Epithelial cell of proximal tubule (primary cell): ENCODE measurements around the gene ADPGK. TPM values are rescaled to one million over a fixed set of nuclear protein-coding genes. Genes with fewer than 3 reads are reported as not detected.
"Not testable (repeated sequence)": the region's sequence is repeated elsewhere in the genome, so short reads cannot be mapped to it uniquely, and the experiment has no call there.

ENCODE experiments used
- DNase-seq: peaks from one replicate; pipeline ENCODE4 v3.0.0-alpha.2; 2011; ENCODE audit warnings: low read depth
- H3K4me3 ChIP-seq: 2 replicates; pipeline ENCODE4 v1.5.1; 2011; ENCODE audit warnings: low read depth, mild to moderate bottlenecking, low read length
- total RNA-seq: library from RNA; depleted of rRNA; stranded (reverse); fragments of >200 nt; gene quantifications from 2 replicates; pipeline ENCODE4 v1.2.3, GENCODE V29; 2015
- TF ChIP-seq, protein P1 (sequence below): conservative IDR thresholded peaks from 2 replicates; pipeline ENCODE4 v1.5.1; 2012; ENCODE audit warnings: low read depth, mild to moderate bottlenecking, low read length

Gene ADPGK
- total RNA-seq, 1 donor from 2014 or later, result 48.8 TPM

DNA sequence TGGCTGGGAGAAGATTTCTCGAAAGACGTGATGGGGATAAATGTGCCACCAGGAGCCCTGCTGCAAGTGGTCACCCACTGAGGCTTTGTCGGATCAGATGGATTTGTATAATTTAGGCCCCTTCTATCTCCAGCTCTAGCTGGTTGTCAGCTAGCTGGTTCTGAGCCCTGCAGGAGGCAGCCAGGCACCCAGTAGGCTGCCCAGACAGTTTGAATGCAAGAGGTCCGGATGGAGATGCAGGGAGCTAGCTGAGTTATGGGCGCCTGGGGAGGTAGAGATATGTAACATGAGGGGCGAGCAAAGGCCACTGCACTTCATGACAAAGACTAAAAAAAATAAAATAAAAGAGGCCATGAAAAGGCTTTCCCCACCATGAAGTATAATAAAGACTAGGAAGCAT, 35.1 kb upstream of the ADPGK start:
- H3K4me3 ChIP-seq, result no peak overlapping the region
- TF ChIP-seq, protein P1, sequence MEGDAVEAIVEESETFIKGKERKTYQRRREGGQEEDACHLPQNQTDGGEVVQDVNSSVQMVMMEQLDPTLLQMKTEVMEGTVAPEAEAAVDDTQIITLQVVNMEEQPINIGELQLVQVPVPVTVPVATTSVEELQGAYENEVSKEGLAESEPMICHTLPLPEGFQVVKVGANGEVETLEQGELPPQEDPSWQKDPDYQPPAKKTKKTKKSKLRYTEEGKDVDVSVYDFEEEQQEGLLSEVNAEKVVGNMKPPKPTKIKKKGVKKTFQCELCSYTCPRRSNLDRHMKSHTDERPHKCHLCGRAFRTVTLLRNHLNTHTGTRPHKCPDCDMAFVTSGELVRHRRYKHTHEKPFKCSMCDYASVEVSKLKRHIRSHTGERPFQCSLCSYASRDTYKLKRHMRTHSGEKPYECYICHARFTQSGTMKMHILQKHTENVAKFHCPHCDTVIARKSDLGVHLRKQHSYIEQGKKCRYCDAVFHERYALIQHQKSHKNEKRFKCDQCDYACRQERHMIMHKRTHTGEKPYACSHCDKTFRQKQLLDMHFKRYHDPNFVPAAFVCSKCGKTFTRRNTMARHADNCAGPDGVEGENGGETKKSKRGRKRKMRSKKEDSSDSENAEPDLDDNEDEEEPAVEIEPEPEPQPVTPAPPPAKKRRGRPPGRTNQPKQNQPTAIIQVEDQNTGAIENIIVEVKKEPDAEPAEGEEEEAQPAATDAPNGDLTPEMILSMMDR, result no peak
- no peak for DNase-seq

DNA sequence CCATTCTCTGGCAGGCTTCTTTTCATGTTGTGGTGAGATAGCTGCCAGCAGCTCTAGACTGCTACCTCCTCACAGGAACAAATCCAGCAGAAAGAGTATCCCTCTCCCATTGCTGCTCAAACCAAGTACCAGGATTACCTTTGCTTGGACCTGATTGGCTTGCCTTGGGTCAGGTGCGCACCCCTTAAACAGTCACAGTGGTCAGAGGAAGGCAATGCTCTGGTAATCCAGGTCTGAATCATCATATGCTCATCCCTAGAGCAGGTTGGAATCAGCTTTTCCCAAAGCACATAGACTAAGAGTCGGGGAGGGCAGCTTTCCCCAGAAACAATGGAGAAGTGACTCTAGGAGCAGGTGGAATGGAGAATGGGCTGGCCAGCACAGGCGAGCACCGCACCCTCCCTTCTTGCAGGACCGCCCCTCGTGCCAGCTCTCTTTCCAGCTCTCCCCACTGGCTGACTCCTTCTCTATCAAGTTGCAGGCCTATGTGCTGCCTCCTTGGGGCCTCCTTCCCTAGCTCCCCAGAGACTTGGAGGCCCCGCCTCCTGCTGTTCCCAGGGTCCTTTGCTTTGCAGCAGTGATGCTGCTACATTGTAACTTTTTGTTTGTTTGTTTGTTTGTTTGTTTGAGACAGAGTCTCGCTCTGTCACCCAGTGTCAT, 29.9 kb upstream of the ADPGK start:
- TF ChIP-seq, protein P1, result no peak
- DNase-seq, result no peak
- H3K4me3 ChIP-seq, result no peak overlapping the region

DNA sequence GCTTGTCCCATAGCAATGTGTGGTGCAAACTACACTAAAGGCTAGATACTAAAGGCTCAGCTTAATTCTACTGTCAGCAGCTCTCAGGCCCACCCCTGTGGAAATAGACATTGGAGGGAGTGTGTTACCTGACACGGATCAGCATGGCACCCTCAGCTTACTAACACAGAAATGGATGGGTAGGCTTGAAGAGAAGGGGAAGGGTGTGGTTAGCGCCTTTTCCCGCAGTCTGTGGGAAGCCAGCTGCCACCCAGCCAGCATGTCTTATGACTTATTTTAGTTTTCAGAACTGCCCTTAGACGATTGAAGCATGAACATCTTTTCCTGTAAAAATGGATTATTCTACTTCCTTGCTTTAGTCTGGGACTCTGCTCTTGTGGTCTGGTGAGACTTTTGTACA, 25.8 kb upstream of the ADPGK start:
- DNase-seq, result no peak
- TF ChIP-seq, protein P1, result no peak
- H3K4me3 ChIP-seq, result no peak overlapping the region

DNA sequence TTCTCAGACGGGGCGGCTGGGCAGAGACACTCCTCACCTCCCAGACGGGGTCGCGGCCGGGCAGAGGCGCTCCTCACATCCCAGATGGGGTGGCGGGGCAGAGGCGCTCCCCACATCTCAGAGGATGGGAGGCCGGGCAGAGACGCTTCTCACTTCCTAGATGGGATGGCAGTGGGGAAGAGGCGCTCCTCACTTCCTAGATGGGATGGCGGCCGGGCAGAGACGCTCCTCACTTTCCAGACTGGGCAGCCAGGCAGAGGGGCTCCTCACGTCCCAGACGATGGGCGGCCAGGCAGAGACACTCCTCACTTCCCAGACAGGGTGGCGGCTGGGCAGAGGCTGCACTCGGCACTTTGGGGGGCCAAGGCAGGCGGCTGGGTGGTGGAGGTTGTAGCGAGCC, 23.8 kb upstream of the ADPGK start:
- H3K4me3 ChIP-seq, result not testable (repeated sequence)

DNA sequence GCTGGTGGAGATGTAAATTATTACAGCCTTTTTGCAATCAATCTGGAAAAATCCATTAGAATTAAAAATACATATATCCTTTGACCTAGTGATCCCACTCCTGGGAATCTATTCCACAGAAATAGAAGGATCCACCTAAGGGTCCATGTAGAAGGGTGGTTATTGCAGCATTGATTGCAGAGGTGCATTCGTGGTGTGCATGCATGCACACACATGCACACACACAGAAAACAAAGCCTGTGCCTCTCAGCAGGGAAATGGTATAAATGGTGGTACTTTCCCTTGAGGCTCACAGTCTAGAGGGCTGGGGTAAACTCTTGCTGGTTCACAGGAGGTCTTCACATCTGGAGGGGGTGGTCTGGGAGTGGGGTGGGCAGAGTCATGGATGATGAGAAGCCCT, 19.4 kb upstream of the ADPGK start:
- no peak overlapping the region for H3K4me3 ChIP-seq
- TF ChIP-seq, protein P1, result no peak
- DNase-seq, result no peak

More for the DNA sequence above, 23.8 kb upstream of the ADPGK start:
- not testable (repeated sequence) for DNase-seq

DNA sequence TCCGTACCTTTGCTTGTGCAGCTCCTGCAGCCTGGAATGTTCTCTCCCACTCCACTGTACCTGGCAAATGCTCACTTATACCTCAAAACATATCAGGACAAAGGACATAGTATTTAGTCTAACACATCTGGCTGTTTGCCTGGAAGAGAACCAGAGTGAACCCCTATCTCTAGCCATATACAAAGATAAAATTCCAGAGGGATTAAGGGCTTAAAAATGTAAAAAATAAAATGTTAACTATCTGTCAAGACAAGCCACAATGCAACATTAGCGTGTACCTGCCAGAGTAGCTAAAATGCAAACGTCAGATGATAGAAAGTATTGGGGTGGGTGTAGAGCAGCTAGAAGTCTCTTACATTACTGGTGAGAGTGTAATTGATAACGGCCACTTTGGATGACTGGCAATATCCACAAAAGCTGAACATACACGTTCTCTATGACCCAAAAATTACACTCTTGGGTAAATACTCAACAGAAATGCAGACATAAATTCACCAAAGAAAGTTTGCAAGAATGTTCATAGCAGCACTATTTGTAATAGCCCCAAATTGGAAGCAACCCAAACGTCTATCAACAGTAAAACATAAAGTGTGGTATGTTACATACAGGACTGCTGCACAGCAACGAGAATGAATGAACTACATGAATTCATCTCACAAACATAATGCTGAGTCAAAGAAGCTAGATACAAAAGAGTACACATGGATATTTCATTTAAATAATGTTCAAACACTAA, 18.2 kb upstream of the ADPGK start:
- no peak overlapping the region for H3K4me3 ChIP-seq
- TF ChIP-seq, protein P1, result no peak
- no peak for DNase-seq

DNA sequence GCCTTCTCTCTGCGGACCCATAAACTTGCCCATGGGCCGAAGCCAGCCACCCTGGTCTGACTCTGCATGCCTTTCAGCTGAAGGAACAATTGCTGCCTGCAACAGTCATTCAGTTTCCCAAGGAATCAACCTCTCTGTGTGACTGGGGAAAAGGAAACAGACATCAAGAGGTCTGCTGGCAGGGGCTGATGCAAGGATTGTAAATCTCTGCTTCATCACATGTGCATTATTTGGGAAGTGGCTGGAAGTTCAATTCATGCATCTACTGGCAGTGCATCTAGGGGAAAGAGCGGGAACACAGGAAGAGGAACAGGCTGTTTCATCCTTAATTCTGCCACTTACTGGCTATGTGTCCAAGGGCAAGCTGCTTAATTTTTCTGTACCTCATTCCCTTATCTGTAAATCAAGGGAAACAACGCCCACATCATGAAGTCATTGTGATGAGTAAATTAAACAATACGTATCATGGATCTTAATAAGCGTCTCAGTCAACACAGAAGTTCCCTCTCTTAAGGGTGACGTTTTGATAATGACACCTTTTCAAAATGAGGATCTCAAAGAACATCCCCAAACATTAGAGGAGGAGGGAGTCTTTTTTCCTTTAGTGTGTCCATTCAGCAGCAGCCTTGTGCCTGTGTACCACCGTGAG, 17.4 kb upstream of the ADPGK start:
- no peak for DNase-seq
- H3K4me3 ChIP-seq, result no peak overlapping the region
- TF ChIP-seq, protein P1, result no peak
